Liver (tissue), 9 donors: ENCODE data around the gene KIAA0930. TPM values are rescaled to one million over a fixed set of nuclear protein-coding genes. Genes with fewer than 3 reads are reported as not detected.

Experiments used
- DNase-seq: peaks from one replicate; pipeline ENCODE4 v3.0.0-alpha.2; 2017; ENCODE audit warnings: low spot score
- H3K27ac ChIP-seq, 2 donors: one replicate each; pipeline ENCODE4 v1.7.0; 2013; ENCODE audit warnings: inconsistent platforms in 2 of 2, low read length in 2 of 2, control low read depth in 1 of 2, low read depth in 1 of 2, mild to moderate bottlenecking in 1 of 2
- H3K27me3 ChIP-seq, 4 donors: one replicate each; pipeline versions ENCODE4 v1.6.1 to v1.7.0; 2013; ENCODE audit warnings: low read length in 3 of 4, inconsistent platforms in 1 of 4, mild to moderate bottlenecking in 1 of 4, moderate library complexity in 1 of 4; ENCODE audit not compliant: control insufficient read depth in 4 of 4, insufficient read depth in 4 of 4
- H3K36me3 ChIP-seq, 4 donors: one replicate each; pipeline versions ENCODE4 v1.6.1 to v1.7.0; 2013; ENCODE audit warnings: low read length in 3 of 4, mild to moderate bottlenecking in 3 of 4, low read depth in 1 of 4, moderate library complexity in 1 of 4; ENCODE audit not compliant: control insufficient read depth in 4 of 4, insufficient read depth in 3 of 4
- H3K4me1 ChIP-seq, 4 donors: one replicate each; pipeline versions ENCODE4 v1.6.1 to v1.7.0; 2013; ENCODE audit warnings: low read length in 3 of 4, mild to moderate bottlenecking in 3 of 4, moderate library complexity in 1 of 4; ENCODE audit not compliant: control insufficient read depth in 4 of 4, insufficient read depth in 4 of 4
- H3K4me3 ChIP-seq, 3 donors: one replicate each; pipeline versions ENCODE4 v1.6.1 to v1.7.0; 2013; ENCODE audit warnings: low read length in 3 of 3, control low read depth in 1 of 3, low read depth in 1 of 3, mild to moderate bottlenecking in 1 of 3
- H3K9ac ChIP-seq, 2 donors: one replicate each; pipeline ENCODE4 v1.7.0; 2013; ENCODE audit warnings: low read length in 2 of 2, mild to moderate bottlenecking in 2 of 2, moderate library complexity in 2 of 2, control low read depth in 1 of 2, low read depth in 1 of 2
- H3K9me3 ChIP-seq, 4 donors: one replicate each; pipeline versions ENCODE4 v1.6.1 to v1.7.0; 2013; ENCODE audit warnings: low read length in 3 of 4; ENCODE audit not compliant: control insufficient read depth in 4 of 4
- ATF3 ChIP-seq: IDR thresholded peaks from 2 replicates; pipeline ENCODE4 v1.6.1; 2016; ENCODE audit warnings: antibody characterized with exemption
- EGR1 ChIP-seq, 2 donors: IDR thresholded peaks; 2 replicates each; pipeline ENCODE4 v1.6.1; 2016 to 2018; ENCODE audit warnings: antibody characterized with exemption in 2 of 2, low read depth in 2 of 2
- FOXA1 ChIP-seq: IDR thresholded peaks from 2 replicates; pipeline ENCODE4 v1.6.1; 2016; ENCODE audit warnings: antibody characterized with exemption
- FOXA2 ChIP-seq: IDR thresholded peaks from 2 replicates; pipeline ENCODE4 v1.6.1; 2016; ENCODE audit warnings: antibody characterized with exemption
- GABPA ChIP-seq, 2 donors: IDR thresholded peaks in 1 of 2; conservative IDR thresholded peaks in 1 of 2; 2 replicates each; pipeline ENCODE4 v1.6.1; 2016; ENCODE audit warnings: antibody characterized with exemption in 2 of 2, mild to moderate bottlenecking in 1 of 2, moderate library complexity in 1 of 2
- HNF4A ChIP-seq, 2 donors: conservative IDR thresholded peaks; 2 replicates each; pipeline ENCODE4 v1.6.1; 2016; ENCODE audit warnings: antibody characterized with exemption in 2 of 2, mild to moderate bottlenecking in 2 of 2
- HNF4G ChIP-seq: IDR thresholded peaks from 2 replicates; pipeline ENCODE4 v1.6.1; 2016; ENCODE audit warnings: antibody characterized with exemption
- JUND ChIP-seq, 2 donors: IDR thresholded peaks; 2 replicates each; pipeline ENCODE4 v1.6.1; 2016; ENCODE audit warnings: antibody characterized with exemption in 2 of 2
- NR2F2 ChIP-seq: IDR thresholded peaks from 2 replicates; pipeline ENCODE4 v1.6.1; 2016; ENCODE audit warnings: antibody characterized with exemption
- RAD21 ChIP-seq, 2 donors: IDR thresholded peaks; 2 replicates each; pipeline ENCODE4 v1.6.1; 2016; ENCODE audit warnings: antibody characterized with exemption in 2 of 2, mild to moderate bottlenecking in 2 of 2
- REST ChIP-seq: IDR thresholded peaks from 2 replicates; pipeline ENCODE4 v1.6.1; 2016; ENCODE audit warnings: antibody characterized with exemption, mild to moderate bottlenecking
- RXRA ChIP-seq, 2 donors: IDR thresholded peaks; 2 replicates each; pipeline ENCODE4 v1.6.1; 2017 to 2018; ENCODE audit warnings: antibody characterized with exemption in 2 of 2, mild to moderate bottlenecking in 1 of 2
- SP1 ChIP-seq: IDR thresholded peaks from 2 replicates; pipeline ENCODE4 v1.6.1; 2018; ENCODE audit warnings: antibody characterized with exemption, mild to moderate bottlenecking
- TAF1 ChIP-seq: conservative IDR thresholded peaks from 2 replicates; pipeline ENCODE4 v1.6.1; 2016; ENCODE audit warnings: antibody characterized with exemption, mild to moderate bottlenecking
- YY1 ChIP-seq: IDR thresholded peaks from 2 replicates; pipeline ENCODE4 v1.6.1; 2016; ENCODE audit warnings: antibody characterized with exemption, mild to moderate bottlenecking
- WGBS: extraction: QIAGEN DNeasy Blood & Tissue Kit; methylation state at CpG from one replicate; pipeline ENCODE4 v1.1.7; 2013; 5-methylcytosine and 5-hydroxymethylcytosine counted together
- polyA plus RNA-seq, 2 donors: library from polyadenylated mRNA; stranded (reverse) in 1 of 2; unstranded in 1 of 2; fragments of 200-250 nt in 1 of 2; fragments of >200 nt in 1 of 2; fragmentation: Nextera tagmentation in 1 of 2; extraction: Ambion mirVana in 1 of 2; gene quantifications; one replicate each; pipeline versions ENCODE4 v1.2.1 to v1.2.3, GENCODE V29; 2013 to 2015
- total RNA-seq, 2 donors: library from RNA; depleted of rRNA; stranded (reverse); fragments of >200 nt; gene quantifications; one replicate each; pipeline ENCODE4 v1.2.3, GENCODE V29; 2014
- TF ChIP-seq, protein P1 (sequence below): IDR thresholded peaks from 2 replicates; pipeline ENCODE4 v1.6.1; 2016; ENCODE audit warnings: antibody characterized with exemption
- TF ChIP-seq, protein P2 (sequence below): IDR thresholded peaks from 2 replicates; pipeline ENCODE4 v1.6.1; 2016; ENCODE audit warnings: antibody characterized with exemption
- TF ChIP-seq, protein P3 (sequence below): fragments of 150-350 bp; IDR thresholded peaks from 2 replicates; pipeline ENCODE4 v1.5.1; 2017; ENCODE audit warnings: improper control_type of control experiment, low read depth, low read length; ENCODE audit not compliant: missing input control
- donor health status: healthy.
- donor health status: healthy.
- donor health status: healthy.
- donor health status: healthy.
- donor health status: healthy.

Gene KIAA0930
- total and polyA plus RNA-seq, 4 donors: 6.1 to 30.0 (median 17.6) TPM

DNA sequence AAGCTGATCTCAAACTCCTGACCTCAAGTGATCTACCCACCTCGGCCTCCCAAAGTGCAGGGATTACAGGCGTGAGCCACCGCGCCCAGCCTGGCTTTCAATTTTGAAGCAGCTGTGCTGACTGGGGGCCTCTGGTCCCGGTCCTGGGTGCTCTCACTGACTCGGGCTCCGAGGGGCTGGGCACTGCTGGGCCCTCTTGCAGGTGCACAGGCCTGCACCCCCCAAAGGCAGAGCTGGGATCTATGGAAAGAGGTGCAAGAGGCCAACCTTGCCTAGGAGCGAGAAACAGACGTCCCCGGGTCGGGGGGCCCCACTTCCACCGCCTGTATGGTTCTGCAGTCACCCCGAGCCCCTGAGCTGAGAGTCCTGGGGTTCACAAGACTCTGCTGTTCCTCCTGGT is 33.2 kb downstream of the KIAA0930 start:
- Histone ChIP-seq H3K4me3 (no peak overlapping the region), H3K27me3 (no peaks in the 10 kb centered on the region), H3K27ac (no peak overlapping the region), H3K9ac (no peak overlapping the region), H3K9me3 (no peaks in the 10 kb centered on the region), H3K36me3 (peaks cover 0 to 34% (median 9%) of the 10 kb centered on the region in 4 donors), H3K4me1 (no peaks in the 10 kb centered on the region)
- WGBS: 93% methylated on average over 13 of the region's 13 CpGs
- TF ChIP-seq RAD21 (IDR thresholded peaks at IDR 0.05) (no peak), HNF4A (conservative IDR thresholded peaks at IDR 0.05) (no peak), SP1 (no peak), ATF3 (no peak), YY1 (no peak), REST (no peak), FOXA2 (no peak), TAF1 (no peak), HNF4G (no peak), FOXA1 (no peak), NR2F2 (no peak), GABPA (IDR thresholded peaks at IDR 0.05 in 1 of 2, conservative IDR thresholded peaks at IDR 0.05 in 1 of 2) (no peak), EGR1 (IDR thresholded peaks at IDR 0.05; ENCODE audit: low read depth in 2 of 2) (no peak), RXRA (IDR thresholded peaks at IDR 0.05) (no peak), JUND (IDR thresholded peaks at IDR 0.05) (no peak)
- TF ChIP-seq, protein P1, sequence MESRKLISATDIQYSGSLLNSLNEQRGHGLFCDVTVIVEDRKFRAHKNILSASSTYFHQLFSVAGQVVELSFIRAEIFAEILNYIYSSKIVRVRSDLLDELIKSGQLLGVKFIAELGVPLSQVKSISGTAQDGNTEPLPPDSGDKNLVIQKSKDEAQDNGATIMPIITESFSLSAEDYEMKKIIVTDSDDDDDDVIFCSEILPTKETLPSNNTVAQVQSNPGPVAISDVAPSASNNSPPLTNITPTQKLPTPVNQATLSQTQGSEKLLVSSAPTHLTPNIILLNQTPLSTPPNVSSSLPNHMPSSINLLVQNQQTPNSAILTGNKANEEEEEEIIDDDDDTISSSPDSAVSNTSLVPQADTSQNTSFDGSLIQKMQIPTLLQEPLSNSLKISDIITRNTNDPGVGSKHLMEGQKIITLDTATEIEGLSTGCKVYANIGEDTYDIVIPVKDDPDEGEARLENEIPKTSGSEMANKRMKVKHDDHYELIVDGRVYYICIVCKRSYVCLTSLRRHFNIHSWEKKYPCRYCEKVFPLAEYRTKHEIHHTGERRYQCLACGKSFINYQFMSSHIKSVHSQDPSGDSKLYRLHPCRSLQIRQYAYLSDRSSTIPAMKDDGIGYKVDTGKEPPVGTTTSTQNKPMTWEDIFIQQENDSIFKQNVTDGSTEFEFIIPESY: no peak
- TF ChIP-seq, protein P2, sequence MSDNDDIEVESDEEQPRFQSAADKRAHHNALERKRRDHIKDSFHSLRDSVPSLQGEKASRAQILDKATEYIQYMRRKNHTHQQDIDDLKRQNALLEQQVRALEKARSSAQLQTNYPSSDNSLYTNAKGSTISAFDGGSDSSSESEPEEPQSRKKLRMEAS: no peak
- TF ChIP-seq, protein P3, sequence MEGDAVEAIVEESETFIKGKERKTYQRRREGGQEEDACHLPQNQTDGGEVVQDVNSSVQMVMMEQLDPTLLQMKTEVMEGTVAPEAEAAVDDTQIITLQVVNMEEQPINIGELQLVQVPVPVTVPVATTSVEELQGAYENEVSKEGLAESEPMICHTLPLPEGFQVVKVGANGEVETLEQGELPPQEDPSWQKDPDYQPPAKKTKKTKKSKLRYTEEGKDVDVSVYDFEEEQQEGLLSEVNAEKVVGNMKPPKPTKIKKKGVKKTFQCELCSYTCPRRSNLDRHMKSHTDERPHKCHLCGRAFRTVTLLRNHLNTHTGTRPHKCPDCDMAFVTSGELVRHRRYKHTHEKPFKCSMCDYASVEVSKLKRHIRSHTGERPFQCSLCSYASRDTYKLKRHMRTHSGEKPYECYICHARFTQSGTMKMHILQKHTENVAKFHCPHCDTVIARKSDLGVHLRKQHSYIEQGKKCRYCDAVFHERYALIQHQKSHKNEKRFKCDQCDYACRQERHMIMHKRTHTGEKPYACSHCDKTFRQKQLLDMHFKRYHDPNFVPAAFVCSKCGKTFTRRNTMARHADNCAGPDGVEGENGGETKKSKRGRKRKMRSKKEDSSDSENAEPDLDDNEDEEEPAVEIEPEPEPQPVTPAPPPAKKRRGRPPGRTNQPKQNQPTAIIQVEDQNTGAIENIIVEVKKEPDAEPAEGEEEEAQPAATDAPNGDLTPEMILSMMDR: no peak
- no peak for DNase-seq
